GM21381 (cell line): ENCODE data around the gene CCR2.
"Not testable (repeated sequence)": the region's sequence is repeated elsewhere in the genome, so short reads cannot be mapped to it uniquely, and the experiment has no call there.

Experiments
- ATAC-seq: cut with Tn5 transposase; IDR thresholded peaks from one replicate; pipeline ENCODE4 v1.9.1; 2021; ENCODE audit warnings: mild to moderate bottlenecking, moderate library complexity; ENCODE audit not compliant: unreplicated experiment

CCR2 gene

GRCh38 chr3:46353647-46354410 is at the start of gene CCR2:
Gene CCR2 (plus strand): TSS chr3:46354111. CDS start chr3:46357528, 3,417 bp downstream.
- ATAC-seq, result no peak

- no peak for ATAC-seq
Measured at GRCh38 chr3:46304739-46305138, 49.2 kb upstream of the CCR2 start.

GRCh38 chr3:46312991-46313390 is 40.9 kb upstream of the CCR2 start:
- no peak for ATAC-seq

GRCh38 chr3:46314517-46314916 is 39.4 kb upstream of the CCR2 start:
- ATAC-seq, result no peak

- no peak for ATAC-seq
Measured at GRCh38 chr3:46316206-46316605, 37.7 kb upstream of the CCR2 start.

GRCh38 chr3:46318207-46318927 is 35.5 kb upstream of the CCR2 start:
- ATAC-seq, result no peak

- ATAC-seq, result no peak
Measured at GRCh38 chr3:46321461-46322104, 32.3 kb upstream of the CCR2 start.

GRCh38 chr3:46324036-46324435 is 29.9 kb upstream of the CCR2 start:
- no peak for ATAC-seq

GRCh38 chr3:46325645-46326300 is 28.1 kb upstream of the CCR2 start:
- ATAC-seq, result no peak

GRCh38 chr3:46330676-46331075 is 23.2 kb upstream of the CCR2 start:
- ATAC-seq, result not testable (repeated sequence)

- no peak for ATAC-seq
Measured at GRCh38 chr3:46334741-46335478, 19.0 kb upstream of the CCR2 start.

GRCh38 chr3:46335541-46335940 is 18.4 kb upstream of the CCR2 start:
- no peak for ATAC-seq

GRCh38 chr3:46337911-46338310 is 16.0 kb upstream of the CCR2 start:
- ATAC-seq, result no peak

- no peak for ATAC-seq
Measured at GRCh38 chr3:46338840-46339239, 15.1 kb upstream of the CCR2 start.

GRCh38 chr3:46344476-46344875 is 9.4 kb upstream of the CCR2 start:
- no peak for ATAC-seq

- ATAC-seq, result no peak
Measured at GRCh38 chr3:46348823-46349482, 5.0 kb upstream of the CCR2 start.

- peak; percentile 68 for ATAC-seq
Measured at GRCh38 chr3:46349484-46350261, 4.2 kb upstream of the CCR2 start.

GRCh38 chr3:46350262-46350565 is 3.7 kb upstream of the CCR2 start:
- ATAC-seq, result peak; percentile 28

- ATAC-seq, result no peak
Measured at GRCh38 chr3:46351646-46352045, 2.3 kb upstream of the CCR2 start.

GRCh38 chr3:46353090-46353489 is 821 bp upstream of the CCR2 start:
- ATAC-seq, result no peak
